ENCODE results near the gene FYCO1.

FYCO1 gene

GRCh38 chr3:46031269-46031668, 35.6 kb upstream of the FYCO1 start:
- DNase-seq (ENCODE audit: extremely low read depth, insufficient read length), result no peak
- H3K27me3 ChIP-seq (replicated peaks; ENCODE audit: control insufficient read depth, insufficient read depth, low read length), result no peaks in the 10 kb centered on the region
- TF ChIP-seq, protein P1, sequence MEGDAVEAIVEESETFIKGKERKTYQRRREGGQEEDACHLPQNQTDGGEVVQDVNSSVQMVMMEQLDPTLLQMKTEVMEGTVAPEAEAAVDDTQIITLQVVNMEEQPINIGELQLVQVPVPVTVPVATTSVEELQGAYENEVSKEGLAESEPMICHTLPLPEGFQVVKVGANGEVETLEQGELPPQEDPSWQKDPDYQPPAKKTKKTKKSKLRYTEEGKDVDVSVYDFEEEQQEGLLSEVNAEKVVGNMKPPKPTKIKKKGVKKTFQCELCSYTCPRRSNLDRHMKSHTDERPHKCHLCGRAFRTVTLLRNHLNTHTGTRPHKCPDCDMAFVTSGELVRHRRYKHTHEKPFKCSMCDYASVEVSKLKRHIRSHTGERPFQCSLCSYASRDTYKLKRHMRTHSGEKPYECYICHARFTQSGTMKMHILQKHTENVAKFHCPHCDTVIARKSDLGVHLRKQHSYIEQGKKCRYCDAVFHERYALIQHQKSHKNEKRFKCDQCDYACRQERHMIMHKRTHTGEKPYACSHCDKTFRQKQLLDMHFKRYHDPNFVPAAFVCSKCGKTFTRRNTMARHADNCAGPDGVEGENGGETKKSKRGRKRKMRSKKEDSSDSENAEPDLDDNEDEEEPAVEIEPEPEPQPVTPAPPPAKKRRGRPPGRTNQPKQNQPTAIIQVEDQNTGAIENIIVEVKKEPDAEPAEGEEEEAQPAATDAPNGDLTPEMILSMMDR (IDR thresholded peaks at IDR 0.05; ENCODE audit: insufficient read depth, low read length, poor library complexity, severe bottlenecking), result no peak
- no peaks in the 10 kb centered on the region for H3K36me3 ChIP-seq (ENCODE audit: control insufficient read depth, insufficient read depth, low read length)
- H3K4me3 ChIP-seq (replicated peaks; ENCODE audit: low read depth, low read length), result no peak overlapping the region

DNA sequence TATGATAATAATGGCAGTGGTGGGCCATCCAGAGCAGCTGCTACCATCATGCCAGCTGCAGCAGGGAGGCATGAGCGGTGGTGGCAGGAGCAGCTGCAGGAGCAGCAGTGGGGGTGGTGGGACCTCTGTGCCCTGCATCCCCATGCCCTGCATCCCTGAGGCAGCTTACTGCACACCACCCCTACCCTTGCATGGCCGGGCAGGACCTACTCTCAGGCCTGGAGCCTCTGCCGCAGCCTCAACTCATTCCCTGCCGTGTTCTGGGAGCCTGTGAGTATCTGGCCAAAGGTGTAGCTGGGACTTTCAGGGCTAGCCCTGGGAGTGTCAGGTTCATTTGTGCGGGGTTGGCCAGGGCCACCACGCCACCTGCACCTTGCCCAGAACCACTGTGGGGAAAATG, 35.0 kb upstream of the FYCO1 start:
- TF ChIP-seq, protein P1 (IDR thresholded peaks at IDR 0.05; ENCODE audit: insufficient read depth, low read length, poor library complexity, severe bottlenecking), result no peak
- H3K4me3 ChIP-seq (replicated peaks; ENCODE audit: low read depth, low read length), result no peak overlapping the region
- DNase-seq (ENCODE audit: extremely low read depth, insufficient read length), result no peak

GRCh38 chr3:46029953-46030543, 34.4 kb upstream of the FYCO1 start:
- no peak for DNase-seq (ENCODE audit: extremely low read depth, insufficient read length)
- TF ChIP-seq, protein P1 (IDR thresholded peaks at IDR 0.05; ENCODE audit: insufficient read depth, low read length, poor library complexity, severe bottlenecking), result no peak

More for the DNA sequence above, 35.0 kb upstream of the FYCO1 start:
- Histone ChIP-seq H3K27me3 (replicated peaks; ENCODE audit: control insufficient read depth, insufficient read depth, low read length) (no peaks in the 10 kb centered on the region), H3K36me3 (ENCODE audit: control insufficient read depth, insufficient read depth, low read length) (no peaks in the 10 kb centered on the region)

GRCh38 chr3:46027736-46028397, 32.2 kb upstream of the FYCO1 start:
- H3K4me3 ChIP-seq (replicated peaks; ENCODE audit: low read depth, low read length), result no peak overlapping the region
- DNase-seq (ENCODE audit: extremely low read depth, insufficient read length), result no peak
- H3K27me3 ChIP-seq (replicated peaks; ENCODE audit: control insufficient read depth, insufficient read depth, low read length), result no peaks in the 10 kb centered on the region
- no peaks in the 10 kb centered on the region for H3K36me3 ChIP-seq (ENCODE audit: control insufficient read depth, insufficient read depth, low read length)
- TF ChIP-seq, protein P1 (IDR thresholded peaks at IDR 0.05; ENCODE audit: insufficient read depth, low read length, poor library complexity, severe bottlenecking), result no peak

More at GRCh38 chr3:46029953-46030543, 34.4 kb upstream of the FYCO1 start:
- H3K27me3 ChIP-seq (replicated peaks; ENCODE audit: control insufficient read depth, insufficient read depth, low read length), result no peaks in the 10 kb centered on the region
- H3K36me3 ChIP-seq (ENCODE audit: control insufficient read depth, insufficient read depth, low read length), result no peaks in the 10 kb centered on the region
- no peak overlapping the region for H3K4me3 ChIP-seq (replicated peaks; ENCODE audit: low read depth, low read length)

DNA sequence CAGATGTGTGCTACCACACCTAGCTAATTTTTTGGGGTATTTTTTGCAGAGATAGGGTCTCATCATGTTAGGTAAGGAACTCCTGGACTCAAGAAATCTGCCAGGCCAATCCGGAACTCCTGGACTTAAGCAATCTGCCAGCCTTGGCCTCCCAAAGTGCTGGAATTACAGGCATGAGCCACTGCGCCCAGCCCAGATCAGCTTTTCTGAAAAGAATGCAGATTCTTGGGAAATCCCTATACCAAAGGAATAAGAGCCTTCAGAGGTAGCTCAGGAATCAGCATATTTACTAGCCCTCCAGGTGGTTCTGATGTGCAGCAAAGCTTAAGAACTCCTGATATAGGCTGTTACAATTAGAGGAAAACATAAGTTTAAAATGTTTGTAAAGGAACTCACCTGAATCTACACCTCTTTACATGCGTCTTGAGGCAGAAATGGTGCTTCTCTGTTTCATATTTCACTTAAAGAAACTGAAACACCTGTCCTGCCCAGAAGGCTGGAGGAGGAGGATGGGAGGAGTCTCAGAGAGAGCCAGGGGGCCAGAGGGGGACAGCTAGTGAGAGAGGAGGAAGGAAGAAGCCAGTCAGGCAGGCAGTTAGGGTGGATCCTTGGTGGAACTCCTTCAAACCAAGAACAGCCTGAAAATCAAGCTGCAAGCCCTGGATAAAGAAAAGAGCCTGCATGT, 31.5 kb upstream of the FYCO1 start, which contains the start of gene XCR1:
Gene XCR1 (minus strand): TSS at position 463 of the 685 bp plus-strand sequence. CDS start 5,536 bp downstream, outside the sequence.
- Histone ChIP-seq H3K36me3 (ENCODE audit: control insufficient read depth, insufficient read depth, low read length) (no peaks in the 10 kb centered on the region), H3K4me3 (replicated peaks; ENCODE audit: low read depth, low read length) (no peak within 1 kb of the TSS), H3K27me3 (replicated peaks; ENCODE audit: control insufficient read depth, insufficient read depth, low read length) (no peaks in the 10 kb centered on the region)
- no peak for DNase-seq (ENCODE audit: extremely low read depth, insufficient read length)
- TF ChIP-seq, protein P1 (IDR thresholded peaks at IDR 0.05; ENCODE audit: insufficient read depth, low read length, poor library complexity, severe bottlenecking), result no peak
